GM12878 (cell line): Measurements from ENCODE around the gene NACA. TPM values are rescaled to one million over a fixed set of nuclear protein-coding genes. Genes with fewer than 3 reads are reported as not detected.
A peak's percentile ranks its signal among the peaks of the same experiment; 100 is the strongest.

Experiments used
- ATF7 ChIP-seq: fragments of 450-650 bp; IDR thresholded peaks from 2 replicates; pipeline ENCODE4 v1.6.1; 2016; ENCODE audit warnings: low read depth, mild to moderate bottlenecking
- BACH1 ChIP-seq: fragments of 450-650 bp; IDR thresholded peaks from 2 replicates; pipeline ENCODE4 v1.6.1; 2017; ENCODE audit warnings: mild to moderate bottlenecking, borderline replicate concordance
- BHLHE40 ChIP-seq, 2 experiments: fragments of 450-650 bp in 1 of 2; IDR thresholded peaks; 2 replicates each; pipeline ENCODE4 v1.6.1; 2011 to 2017; ENCODE audit warnings: low read depth in 2 of 2, borderline replicate concordance in 1 of 2, improper control_type of control experiment in 1 of 2, low read length in 1 of 2, mild to moderate bottlenecking in 1 of 2
- CHD2 ChIP-seq: IDR thresholded peaks from 2 replicates; pipeline ENCODE4 v1.6.1; 2011; ENCODE audit warnings: low read depth, low read length, improper control_type of control experiment, borderline replicate concordance
- CREM ChIP-seq: IDR thresholded peaks from 2 replicates; pipeline ENCODE4 v1.6.1; 2014; ENCODE audit warnings: antibody characterized with exemption, low read depth
- EP300 ChIP-seq, 2 experiments: fragments of 150-350 bp in 1 of 2; IDR thresholded peaks; 2 replicates each; pipeline ENCODE4 v1.6.1; 2011 to 2012; ENCODE audit warnings: low read depth in 2 of 2, low read length in 2 of 2, borderline replicate concordance in 1 of 2, improper control_type of control experiment in 1 of 2, inconsistent platforms in 1 of 2; ENCODE audit not compliant: control insufficient read depth in 1 of 2
- FOXM1 ChIP-seq: IDR thresholded peaks from 2 replicates; pipeline ENCODE4 v1.6.1; 2012; ENCODE audit warnings: low read depth, mild to moderate bottlenecking, inconsistent platforms, low read length, moderate library complexity
- GABPA ChIP-seq: IDR thresholded peaks from 2 replicates; pipeline ENCODE4 v1.6.1; 2014; ENCODE audit warnings: antibody characterized with exemption, low read depth, mild to moderate bottlenecking, inconsistent platforms
- HDAC6 ChIP-seq: fragments of 200-600 bp; sonication (generic); IDR thresholded peaks from one replicate; pipeline ENCODE4 v1.8.0; 2017; ENCODE audit warnings: antibody characterized with exemption; ENCODE audit not compliant: unreplicated experiment
- IKZF1 ChIP-seq: fragments of 450-650 bp; conservative IDR thresholded peaks from 2 replicates; pipeline ENCODE4 v1.6.1; 2017; ENCODE audit warnings: antibody characterized with exemption, mild to moderate bottlenecking
- MEF2B ChIP-seq: fragments of 450-650 bp; IDR thresholded peaks from 2 replicates; pipeline ENCODE4 v1.6.1; 2018; ENCODE audit warnings: mild to moderate bottlenecking, moderate library complexity; ENCODE audit not compliant: partially characterized antibody, poor library complexity, severe bottlenecking
- MXI1 ChIP-seq: fragments of 150-350 bp; IDR thresholded peaks from 2 replicates; pipeline ENCODE4 v1.6.1; 2011; ENCODE audit warnings: low read depth, mild to moderate bottlenecking, inconsistent platforms, low read length, improper control_type of control experiment
- PML ChIP-seq: IDR thresholded peaks from 2 replicates; pipeline ENCODE4 v1.6.1; 2012; ENCODE audit warnings: low read length, inconsistent platforms
- RBBP5 ChIP-seq: fragments of 200-600 bp; sonication (generic); conservative IDR thresholded peaks from 2 replicates; pipeline ENCODE4 v1.6.1; 2016
- RELA ChIP-seq: fragments of 450-650 bp; IDR thresholded peaks from 2 replicates; pipeline ENCODE4 v1.8.0; 2014; ENCODE audit warnings: borderline replicate concordance; ENCODE audit not compliant: partially characterized antibody
- SMAD1 ChIP-seq: fragments of 450-650 bp; IDR thresholded peaks from 2 replicates; pipeline ENCODE4 v1.6.1; 2018; ENCODE audit warnings: mild to moderate bottlenecking, low read depth; ENCODE audit not compliant: partially characterized antibody
- SMAD5 ChIP-seq: IDR thresholded peaks from 2 replicates; pipeline ENCODE4 v1.6.1; 2016; ENCODE audit warnings: antibody characterized with exemption, low read depth
- SUZ12 ChIP-seq: fragments of 200-600 bp; sonication (generic); IDR thresholded peaks from one replicate; pipeline ENCODE4 v1.6.1; 2018; ENCODE audit warnings: antibody characterized with exemption, mild to moderate bottlenecking; ENCODE audit not compliant: unreplicated experiment
- TAF1 ChIP-seq: IDR thresholded peaks from 2 replicates; pipeline ENCODE4 v1.6.1; 2011; ENCODE audit warnings: mild to moderate bottlenecking, low read depth, low read length, borderline replicate concordance
- TBL1XR1 ChIP-seq: IDR thresholded peaks from 2 replicates; pipeline ENCODE4 v1.6.1; 2012; ENCODE audit warnings: low read depth, low read length, improper control_type of control experiment
- TCF3 ChIP-seq: IDR thresholded peaks from 2 replicates; pipeline ENCODE4 v1.6.1; 2012; ENCODE audit warnings: low read depth, mild to moderate bottlenecking, low read length, borderline replicate concordance; ENCODE audit not compliant: insufficient read depth
- YY1 ChIP-seq: IDR thresholded peaks from 2 replicates; pipeline ENCODE4 v1.6.1; 2011; ENCODE audit warnings: low read depth, mild to moderate bottlenecking, low read length
- ZNF384 ChIP-seq: IDR thresholded peaks from 2 replicates; pipeline ENCODE4 v1.6.1; 2012; ENCODE audit warnings: low read depth, mild to moderate bottlenecking, low read length, improper control_type of control experiment, borderline replicate concordance
- ZSCAN29 ChIP-seq: fragments of 450-650 bp; IDR thresholded peaks from 2 replicates; pipeline ENCODE4 v1.6.1; 2017; ENCODE audit warnings: mild to moderate bottlenecking, moderate library complexity
- ZZZ3 ChIP-seq: IDR thresholded peaks from 2 replicates; pipeline ENCODE4 v1.6.1; 2011; ENCODE audit warnings: low read depth; ENCODE audit not compliant: control insufficient read depth, insufficient read length
- polyA plus RNA-seq, 11 experiments: library from polyadenylated mRNA; depleted of rRNA in 4 of 11; unstranded in 6 of 11; stranded (reverse) in 5 of 11; fragments of >200 nt; fragmentation: Nextera tagmentation in 4 of 11; fragmentation: Illumina TruSeq in 1 of 11; extraction: Ambion mirVana in 4 of 11; extraction: Trizol in 1 of 11; gene quantifications; 1 replicate in 1 of 11; 2 replicates in 10 of 11; pipeline versions ENCODE4 v1.2.1 to v1.2.3, GENCODE V29; 2011 to 2016; ENCODE audit warnings: inconsistent platforms in 2 of 11, missing spikeins in 2 of 11, low read depth in 1 of 11
- total RNA-seq, 4 experiments: library from RNA; depleted of rRNA in 3 of 4; stranded (reverse); fragments of >200 nt in 3 of 4; fragmentation: Illumina TruSeq in 1 of 4; extraction: Trizol in 1 of 4; gene quantifications; 2 replicates each; pipeline versions ENCODE4 v1.2.1 to v1.2.3, GENCODE V29; 2013 to 2021
- TF ChIP-seq, protein P1 (sequence below): IDR thresholded peaks from 2 replicates; pipeline ENCODE4 v1.6.1; 2012; ENCODE audit warnings: low read depth, low read length, improper control_type of control experiment
- TF ChIP-seq, protein P2 (sequence below): fragments of 450-650 bp; IDR thresholded peaks from 2 replicates; pipeline ENCODE4 v1.6.1; 2017; ENCODE audit warnings: borderline replicate concordance
- TF ChIP-seq, protein P3 (sequence below): fragments of 450-650 bp; conservative IDR thresholded peaks from 2 replicates; pipeline ENCODE4 v1.6.1; 2017; ENCODE audit warnings: mild to moderate bottlenecking, moderate library complexity

Gene NACA
- total and polyA plus RNA-seq, 10 of the 15 experiments (the other 5 are each of a cell fraction or from before 2014, with no cell fraction given) = 1,181 to 2,782 (median 1,905) TPM

- TF ChIP-seq TCF3 (0 out of 2 replicates have a peak, but pooled peaks have one; percentile 56), GABPA (peak; percentile 40; the same call in 1 of the 2 replicates), ATF7 (peak; percentile 48), ZNF384 (peak; percentile 25; the same call in 1 of the 2 replicates), TBL1XR1 (no peak; the same call in 1 of the 2 replicates), IKZF1 (peak; percentile 80), SMAD5 (peak; percentile 90), ZSCAN29 (peak; percentile 30; the same call in 1 of the 2 replicates), BACH1 (peak; percentile 86; the same call in 1 of the 2 replicates), BHLHE40 (IDR thresholded peaks at IDR 0.05; ENCODE audit: borderline replicate concordance in 1 of 2, low read depth in 2 of 2, low read length in 1 of 2) (peak; percentile 87 to 94), PML (peak; percentile 98), MEF2B (no peak), EP300 (IDR thresholded peaks at IDR 0.05; ENCODE audit: borderline replicate concordance in 1 of 2, control insufficient read depth in 1 of 2, low read depth in 2 of 2, low read length in 2 of 2) (peak in 1 of 2 experiments; percentile 47; a peak in 2 of 4 replicates), SUZ12 (no peak), ZZZ3 (no peak), SMAD1 (peak; percentile 87), TAF1 (peak; percentile 89), MXI1 (peak; percentile 97), YY1 (peak; percentile 88), CREM (peak; percentile 96), HDAC6 (no peak), FOXM1 (peak; percentile 54; the same call in 1 of the 2 replicates), CHD2 (peak; percentile 97), RELA (peak; percentile 11), RBBP5 (no peak)
- TF ChIP-seq, protein P1, sequence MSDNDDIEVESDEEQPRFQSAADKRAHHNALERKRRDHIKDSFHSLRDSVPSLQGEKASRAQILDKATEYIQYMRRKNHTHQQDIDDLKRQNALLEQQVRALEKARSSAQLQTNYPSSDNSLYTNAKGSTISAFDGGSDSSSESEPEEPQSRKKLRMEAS = peak; percentile 88
- TF ChIP-seq, protein P2, sequence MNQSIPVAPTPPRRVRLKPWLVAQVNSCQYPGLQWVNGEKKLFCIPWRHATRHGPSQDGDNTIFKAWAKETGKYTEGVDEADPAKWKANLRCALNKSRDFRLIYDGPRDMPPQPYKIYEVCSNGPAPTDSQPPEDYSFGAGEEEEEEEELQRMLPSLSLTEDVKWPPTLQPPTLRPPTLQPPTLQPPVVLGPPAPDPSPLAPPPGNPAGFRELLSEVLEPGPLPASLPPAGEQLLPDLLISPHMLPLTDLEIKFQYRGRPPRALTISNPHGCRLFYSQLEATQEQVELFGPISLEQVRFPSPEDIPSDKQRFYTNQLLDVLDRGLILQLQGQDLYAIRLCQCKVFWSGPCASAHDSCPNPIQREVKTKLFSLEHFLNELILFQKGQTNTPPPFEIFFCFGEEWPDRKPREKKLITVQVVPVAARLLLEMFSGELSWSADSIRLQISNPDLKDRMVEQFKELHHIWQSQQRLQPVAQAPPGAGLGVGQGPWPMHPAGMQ = peak; percentile 66
- TF ChIP-seq, protein P3, sequence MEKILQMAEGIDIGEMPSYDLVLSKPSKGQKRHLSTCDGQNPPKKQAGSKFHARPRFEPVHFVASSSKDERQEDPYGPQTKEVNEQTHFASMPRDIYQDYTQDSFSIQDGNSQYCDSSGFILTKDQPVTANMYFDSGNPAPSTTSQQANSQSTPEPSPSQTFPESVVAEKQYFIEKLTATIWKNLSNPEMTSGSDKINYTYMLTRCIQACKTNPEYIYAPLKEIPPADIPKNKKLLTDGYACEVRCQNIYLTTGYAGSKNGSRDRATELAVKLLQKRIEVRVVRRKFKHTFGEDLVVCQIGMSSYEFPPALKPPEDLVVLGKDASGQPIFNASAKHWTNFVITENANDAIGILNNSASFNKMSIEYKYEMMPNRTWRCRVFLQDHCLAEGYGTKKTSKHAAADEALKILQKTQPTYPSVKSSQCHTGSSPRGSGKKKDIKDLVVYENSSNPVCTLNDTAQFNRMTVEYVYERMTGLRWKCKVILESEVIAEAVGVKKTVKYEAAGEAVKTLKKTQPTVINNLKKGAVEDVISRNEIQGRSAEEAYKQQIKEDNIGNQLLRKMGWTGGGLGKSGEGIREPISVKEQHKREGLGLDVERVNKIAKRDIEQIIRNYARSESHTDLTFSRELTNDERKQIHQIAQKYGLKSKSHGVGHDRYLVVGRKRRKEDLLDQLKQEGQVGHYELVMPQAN = peak; percentile 75; the same call in 1 of the 2 replicates
Measured at GRCh38 chr12:56688129-56688845, 36.8 kb downstream of the NACA start, which contains the start of gene PTGES3 (continued).
